HEK293 (cell line): ENCODE results near the gene FBLN2.
A peak's percentile ranks its signal among the peaks of the same experiment; 100 is the strongest.

ENCODE experiments used
- CTCF ChIA-PET: fragments of 350-600 bp; formaldehyde crosslinking; extraction: SDS; loops from one replicate; lab custom pipeline; 2021; ENCODE audit warnings: antibody characterized with exemption; lab: Yijun Ruan, JAX
- POLR2A ChIA-PET: fragments of 300-600 bp; formaldehyde crosslinking; extraction: SDS; loops from one replicate; lab custom pipeline; 2020; ENCODE audit warnings: antibody characterized with exemption, inconsistent platforms; lab: Yijun Ruan, JAX
- H3K27ac ChIP-seq: fragments of 200-500 bp; sonication (Bioruptor generic); 2 replicates; pipeline ENCODE4 v1.5.1; 2014; ENCODE audit warnings: low read depth, low read length, control low read depth, inconsistent platforms; ENCODE audit errors: extremely low read depth
- H3K36me3 ChIP-seq, 2 experiments: fragments of 200-500 bp in 1 of 2; sonication (Bioruptor generic) in 1 of 2; 1 replicate in 1 of 2; 2 replicates in 1 of 2; pipeline ENCODE4 v1.5.1; 2014 to 2017; ENCODE audit warnings: inconsistent platforms in 2 of 2, low read length in 2 of 2; ENCODE audit not compliant: control insufficient read depth in 2 of 2, insufficient read depth in 1 of 2
- H3K4me1 ChIP-seq: fragments of 200-500 bp; sonication (Bioruptor generic); 2 replicates; pipeline ENCODE4 v1.5.1; 2014; ENCODE audit warnings: mild to moderate bottlenecking, low read length, inconsistent platforms; ENCODE audit not compliant: control insufficient read depth, insufficient read depth
- H3K4me3 ChIP-seq: 2 replicates; pipeline ENCODE4 v1.5.1; 2011; ENCODE audit warnings: low read depth, mild to moderate bottlenecking, control low read depth, low read length, moderate library complexity
- H3K9me3 ChIP-seq: fragments of 200-500 bp; sonication (Bioruptor generic); 2 replicates; pipeline ENCODE4 v1.5.1; 2014; ENCODE audit warnings: low read depth, low read length, inconsistent platforms; ENCODE audit not compliant: control insufficient read depth, insufficient read depth
- GLI2 ChIP-seq: fragments of 450-650 bp; formaldehyde crosslinking; IDR thresholded peaks from 2 replicates; pipeline ENCODE4; 2017; ENCODE audit warnings: missing biosample characterization, missing genetic modification characterization, low read depth, borderline replicate concordance
- HOXD13 ChIP-seq: sonication (generic); formaldehyde crosslinking; IDR thresholded peaks from 2 replicates; pipeline ENCODE4 v1.8.0; 2022; ENCODE audit warnings: missing genetic modification reagents, borderline replicate concordance
- PBX3 ChIP-seq: sonication (generic); formaldehyde crosslinking; IDR thresholded peaks from 2 replicates; pipeline ENCODE4 v1.8.1; 2022; ENCODE audit warnings: mild to moderate bottlenecking, moderate library complexity, missing genetic modification reagents
- SCRT2 ChIP-seq: fragments of 450-650 bp; formaldehyde crosslinking; IDR thresholded peaks from 2 replicates; pipeline ENCODE4 v1.5.1; 2016; ENCODE audit warnings: missing biosample characterization, missing genetic modification characterization
- YY2 ChIP-seq: fragments of 450-650 bp; formaldehyde crosslinking; IDR thresholded peaks from 2 replicates; pipeline ENCODE4 v1.5.1; 2016; ENCODE audit warnings: missing biosample characterization, missing genetic modification characterization
- ZNF112 ChIP-seq: fragments of 450-650 bp; formaldehyde crosslinking; IDR thresholded peaks from 2 replicates; pipeline ENCODE4 v1.5.0; 2017; ENCODE audit warnings: missing biosample characterization, missing genetic modification characterization
- ZNF280D ChIP-seq: fragments of 450-650 bp; formaldehyde crosslinking; IDR thresholded peaks from 2 replicates; pipeline ENCODE4 v1.5.1; 2016; ENCODE audit warnings: missing biosample characterization, missing genetic modification characterization
- ZNF433 ChIP-seq: fragments of 450-650 bp; formaldehyde crosslinking; IDR thresholded peaks from 2 replicates; pipeline ENCODE4 v1.5.1; 2016; ENCODE audit warnings: missing biosample characterization, missing genetic modification characterization, low read depth
- ZNF571 ChIP-seq: fragments of 450-650 bp; formaldehyde crosslinking; IDR thresholded peaks from 2 replicates; pipeline ENCODE4 v1.5.0; 2017; ENCODE audit warnings: missing biosample characterization, missing genetic modification characterization
- ZNF621 ChIP-seq: fragments of 450-650 bp; formaldehyde crosslinking; IDR thresholded peaks from 2 replicates; pipeline ENCODE4 v1.5.1; 2017; ENCODE audit warnings: missing biosample characterization, missing genetic modification characterization
- ZSCAN30 ChIP-seq: fragments of 450-650 bp; IDR thresholded peaks from 2 replicates; pipeline ENCODE4 v1.5.1; 2018; ENCODE audit warnings: missing biosample characterization, mild to moderate bottlenecking, missing genetic modification characterization, moderate library complexity
- ZSCAN4 ChIP-seq: fragments of 450-650 bp; formaldehyde crosslinking; IDR thresholded peaks from 2 replicates; pipeline ENCODE4 v1.5.1; 2017; ENCODE audit warnings: missing biosample characterization, missing genetic modification characterization

Gene FBLN2

GRCh38 chr3:13676356-13677017 lies 127.6 kb downstream of the FBLN2 start (continued):
- no peak for TF ChIP-seq ZNF112 (tag by site-specific recombination)

GRCh38 chr3:13677272-13677671 lies 128.3 kb downstream of the FBLN2 start:
- TF ChIP-seq ZNF280D (tag by site-specific recombination) (0 out of 2 replicates have a peak, but pooled peaks have one; percentile 12), ZSCAN30 (no peak)
- Histone ChIP-seq H3K4me1 (no peaks in the 10 kb centered on the region), H3K36me3 (no peaks in the 10 kb centered on the region), H3K27ac (no peak overlapping the region), H3K4me3 (no peak overlapping the region), H3K9me3 (no peaks in the 10 kb centered on the region)
- ChIA-PET CTCF (no interaction called here), POLR2A (no interaction called here)

- Histone ChIP-seq H3K27ac (no peak overlapping the region), H3K36me3 (no peaks in the 10 kb centered on the region), H3K9me3 (no peaks in the 10 kb centered on the region), H3K4me1 (no peaks in the 10 kb centered on the region), H3K4me3 (no peak overlapping the region)
- POLR2A ChIA-PET, result no interaction called here
- no peak for TF ChIP-seq HOXD13 (CRISPR knock-in tag)
- TF ChIP-seq PBX3 (CRISPR knock-in tag), result no peak
- TF ChIP-seq ZNF621 (tag by site-specific recombination), result no peak
- no peak for TF ChIP-seq SCRT2 (tag by site-specific recombination)
- peak; percentile 68 for TF ChIP-seq ZSCAN4 (tag by site-specific recombination)
- no peak for TF ChIP-seq ZNF433 (tag by site-specific recombination)
- CTCF ChIA-PET, result no interaction called here
Observed at GRCh38 chr3:13681931-13682330, 133.0 kb downstream of the FBLN2 start.

GRCh38 chr3:13682331-13683013 lies 133.5 kb downstream of the FBLN2 start:
- Histone ChIP-seq H3K4me1 (no peaks in the 10 kb centered on the region), H3K27ac (no peak overlapping the region), H3K36me3 (no peaks in the 10 kb centered on the region), H3K9me3 (no peaks in the 10 kb centered on the region), H3K4me3 (no peak overlapping the region)
- TF ChIP-seq GLI2 (no peak), YY2 (tag by site-specific recombination) (no peak), ZNF571 (tag by site-specific recombination) (no peak)
- POLR2A ChIA-PET, result no interaction called here
- CTCF ChIA-PET, result no interaction called here
